ENCODE data around the gene GXYLT2.

Gene GXYLT2

DNA sequence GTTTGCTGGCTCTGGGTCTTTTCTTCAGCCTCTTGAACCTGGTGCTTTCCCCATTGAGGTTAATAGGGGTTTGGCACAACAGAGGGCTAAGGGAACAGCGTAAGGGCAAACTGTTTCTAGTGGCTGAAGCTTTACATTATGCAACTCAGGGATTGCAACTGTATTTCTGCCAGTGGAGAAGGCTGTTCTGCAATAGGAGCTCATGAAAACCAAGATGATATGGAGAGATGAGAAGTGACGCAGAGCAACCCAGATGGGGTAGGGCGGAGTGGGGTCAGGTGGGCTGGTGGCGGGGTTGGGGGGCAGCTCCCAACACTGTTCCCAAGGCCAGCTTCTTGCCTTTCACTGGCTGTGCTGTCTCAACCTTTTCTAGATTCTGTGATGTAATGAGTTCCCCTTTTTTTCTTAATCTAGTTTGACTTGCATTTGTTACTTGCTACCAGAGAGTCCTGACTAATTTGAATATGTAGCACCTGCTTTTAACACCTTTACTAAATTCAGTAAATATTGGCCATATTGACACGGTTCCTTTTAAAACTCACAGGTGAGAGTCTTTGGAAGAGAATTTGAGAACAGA, 7.2 kb downstream of the GXYLT2 start:
- H3K4me3 ChIP-seq (ENCODE audit: low read length): no peak overlapping the region
- DNase-seq (ENCODE audit: low read depth): no peak
- TF ChIP-seq, protein P1, sequence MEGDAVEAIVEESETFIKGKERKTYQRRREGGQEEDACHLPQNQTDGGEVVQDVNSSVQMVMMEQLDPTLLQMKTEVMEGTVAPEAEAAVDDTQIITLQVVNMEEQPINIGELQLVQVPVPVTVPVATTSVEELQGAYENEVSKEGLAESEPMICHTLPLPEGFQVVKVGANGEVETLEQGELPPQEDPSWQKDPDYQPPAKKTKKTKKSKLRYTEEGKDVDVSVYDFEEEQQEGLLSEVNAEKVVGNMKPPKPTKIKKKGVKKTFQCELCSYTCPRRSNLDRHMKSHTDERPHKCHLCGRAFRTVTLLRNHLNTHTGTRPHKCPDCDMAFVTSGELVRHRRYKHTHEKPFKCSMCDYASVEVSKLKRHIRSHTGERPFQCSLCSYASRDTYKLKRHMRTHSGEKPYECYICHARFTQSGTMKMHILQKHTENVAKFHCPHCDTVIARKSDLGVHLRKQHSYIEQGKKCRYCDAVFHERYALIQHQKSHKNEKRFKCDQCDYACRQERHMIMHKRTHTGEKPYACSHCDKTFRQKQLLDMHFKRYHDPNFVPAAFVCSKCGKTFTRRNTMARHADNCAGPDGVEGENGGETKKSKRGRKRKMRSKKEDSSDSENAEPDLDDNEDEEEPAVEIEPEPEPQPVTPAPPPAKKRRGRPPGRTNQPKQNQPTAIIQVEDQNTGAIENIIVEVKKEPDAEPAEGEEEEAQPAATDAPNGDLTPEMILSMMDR (conservative IDR thresholded peaks at IDR 0.05; ENCODE audit: low read length): no peak

GRCh38 chr3:72896996-72897757, 9.3 kb downstream of the GXYLT2 start:
- no peak overlapping the region for H3K4me3 ChIP-seq (ENCODE audit: low read length)
- TF ChIP-seq, protein P1 (conservative IDR thresholded peaks at IDR 0.05; ENCODE audit: low read length): no peak
- peak; percentile 66 for DNase-seq (ENCODE audit: low read depth)

DNA sequence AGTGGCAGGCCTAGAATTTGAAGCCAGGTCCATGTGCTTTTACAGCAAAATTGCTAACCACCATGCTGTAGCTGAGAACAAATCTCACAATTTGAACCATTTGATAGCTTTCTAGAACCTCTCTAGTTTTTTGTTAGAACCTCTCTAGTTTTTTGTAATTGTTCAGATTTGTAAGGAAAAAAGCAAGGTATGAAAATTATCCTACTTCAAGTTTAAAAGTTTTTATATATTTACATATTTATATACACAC, 9.8 kb downstream of the GXYLT2 start:
- TF ChIP-seq, protein P1 (conservative IDR thresholded peaks at IDR 0.05; ENCODE audit: low read length): no peak
- DNase-seq (ENCODE audit: low read depth): no peak
- no peak overlapping the region for H3K4me3 ChIP-seq (ENCODE audit: low read length)

GRCh38 chr3:72899349-72899765, 11.5 kb downstream of the GXYLT2 start:
- peak; percentile 31 for DNase-seq (ENCODE audit: low read depth)
- TF ChIP-seq, protein P1 (conservative IDR thresholded peaks at IDR 0.05; ENCODE audit: low read length): no peak
- no peak overlapping the region for H3K4me3 ChIP-seq (ENCODE audit: low read length)

GRCh38 chr3:72900048-72900447, 12.2 kb downstream of the GXYLT2 start:
- TF ChIP-seq, protein P1 (conservative IDR thresholded peaks at IDR 0.05; ENCODE audit: low read length): no peak
- H3K4me3 ChIP-seq (ENCODE audit: low read length): no peak overlapping the region
- DNase-seq (ENCODE audit: low read depth): no peak

DNA sequence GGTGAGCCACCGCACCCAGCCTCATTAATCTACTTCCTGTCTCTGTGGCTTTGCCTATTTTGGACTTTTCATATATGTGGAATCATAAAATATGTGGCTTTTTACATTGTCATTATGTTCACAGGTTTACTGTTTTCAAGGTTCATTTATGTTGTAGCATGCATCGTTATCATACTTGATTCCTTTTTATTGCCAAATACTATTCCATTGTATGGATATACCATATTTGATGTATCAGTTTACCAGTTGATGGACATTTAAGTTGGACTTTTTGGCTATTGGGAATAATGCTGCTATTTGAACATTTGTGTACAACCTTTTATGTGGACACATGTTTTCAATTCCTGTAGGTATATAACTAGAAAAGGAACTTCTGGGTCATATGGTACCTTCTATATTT, 14.0 kb downstream of the GXYLT2 start:
- H3K4me3 ChIP-seq (ENCODE audit: low read length): no peak overlapping the region
- DNase-seq (ENCODE audit: low read depth): no peak
- TF ChIP-seq, protein P1 (conservative IDR thresholded peaks at IDR 0.05; ENCODE audit: low read length): no peak

DNA sequence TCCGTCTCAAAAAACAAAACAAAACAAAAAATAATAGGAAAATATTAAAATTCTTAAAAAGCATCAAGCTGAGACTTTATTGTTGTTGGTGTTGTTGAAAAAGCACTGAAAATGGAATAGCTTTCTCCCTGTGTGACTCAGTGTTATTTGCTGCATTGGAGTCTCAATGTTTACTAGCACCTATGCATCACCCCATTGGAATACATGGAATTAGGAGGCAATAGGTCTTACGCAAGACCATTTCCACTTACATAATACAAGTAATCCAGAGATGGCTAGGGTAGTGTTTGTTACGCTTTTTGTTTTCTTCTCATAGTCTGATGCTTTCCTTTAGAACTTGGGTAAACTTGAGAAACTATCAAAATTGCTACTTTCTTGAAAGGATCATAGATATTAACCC, 15.2 kb downstream of the GXYLT2 start:
- TF ChIP-seq, protein P1 (conservative IDR thresholded peaks at IDR 0.05; ENCODE audit: low read length): no peak
- H3K4me3 ChIP-seq (ENCODE audit: low read length): no peak overlapping the region
- peak; percentile 96 for DNase-seq (ENCODE audit: low read depth)

Data from AG10803 (cell line).